Transverse colon (tissue), 4 donors: ENCODE results near the gene FAM193B. TPM values are rescaled to one million over a fixed set of nuclear protein-coding genes. Genes with fewer than 3 reads are reported as not detected.

Experiments used
- DNase-seq: peaks from one replicate; pipeline ENCODE4 v3.0.0-alpha.2; 2019
- H3K27ac ChIP-seq, 4 donors: fragments of 200-600 bp; sonication (generic); 2 replicates each; pipeline ENCODE4 v1.5.1; 2016 to 2018; ENCODE audit warnings: inconsistent platforms in 4 of 4
- H3K27me3 ChIP-seq: fragments of 200-600 bp; sonication (generic); 2 replicates; pipeline ENCODE4 v1.5.1; 2017; ENCODE audit warnings: inconsistent platforms
- H3K36me3 ChIP-seq, 4 donors: fragments of 200-600 bp; sonication (generic); 2 replicates each; pipeline ENCODE4 v1.5.1; 2017 to 2019; ENCODE audit warnings: inconsistent platforms in 4 of 4
- H3K4me1 ChIP-seq, 4 donors: fragments of 200-600 bp; sonication (generic); 2 replicates each; pipeline ENCODE4 v1.5.1; 2017 to 2020; ENCODE audit warnings: inconsistent platforms in 4 of 4
- H3K4me3 ChIP-seq, 4 donors: fragments of 200-600 bp; sonication (generic); 1 replicate in 1 of 4; 2 replicates in 3 of 4; pipeline versions ENCODE4 v1.5.1 to v1.6.1; 2017 to 2019; ENCODE audit warnings: inconsistent platforms in 4 of 4
- H3K9me3 ChIP-seq, 2 donors: fragments of 200-600 bp; sonication (generic); 2 replicates each; pipeline ENCODE4 v1.5.1; 2017 to 2019; ENCODE audit warnings: inconsistent platforms in 2 of 2
- CTCF ChIP-seq, 5 experiments: fragments of 200-600 bp in 3 of 5; fragments of 450-650 bp in 2 of 5; sonication (generic) in 3 of 5; IDR thresholded peaks; 1 replicate in 2 of 5; 2 replicates in 3 of 5; pipeline ENCODE4 v1.5.1; 2016 to 2017; ENCODE audit warnings: antibody characterized with exemption in 5 of 5, inconsistent platforms in 3 of 5, mild to moderate bottlenecking in 2 of 5, moderate library complexity in 1 of 5
- EP300 ChIP-seq: sonication (generic); formaldehyde crosslinking; IDR thresholded peaks from one replicate; pipeline ENCODE4 v1.6.1; 2017; ENCODE audit warnings: antibody characterized with exemption, low read depth
- POLR2A ChIP-seq: fragments of 450-650 bp; IDR thresholded peaks from one replicate; pipeline ENCODE4 v1.6.1; 2016; ENCODE audit warnings: antibody characterized with exemption, mild to moderate bottlenecking, moderate library complexity
- POLR2AphosphoS5 ChIP-seq, 3 donors: sonication (generic); formaldehyde crosslinking; IDR thresholded peaks; one replicate each; pipeline ENCODE4 v1.6.1; 2016; ENCODE audit warnings: antibody characterized with exemption in 3 of 3
- WGBS, 2 donors: methylation state at CpG; one replicate each; pipeline ENCODE4 v1.1.5; 2018; ENCODE audit warnings: low coverage in 1 of 2; 5-methylcytosine and 5-hydroxymethylcytosine counted together
- in situ Hi-C, 4 donors: fragments of 200-750 bp; cut with MboI; loops; one replicate each; pipeline versions ENCODE4 v1.15.0 to v1.15.1; 2017; ENCODE audit warnings: low sequenced_read_pairs in 3 of 4, low pct_ligation_motif_present in 1 of 4, low pct_unique_long_range_greater_than_20kb in 1 of 4
- intact Hi-C: fragments of 100-400 bp; cut with DNase I; formaldehyde crosslinking; loops from one replicate; pipeline ENCODE4 v1.15.1; 2023; ENCODE audit warnings: low total_unique reads
- total RNA-seq, 4 donors: library from RNA; depleted of rRNA; stranded (reverse); fragments of >200 nt; gene quantifications; one replicate each; pipeline ENCODE4 v1.1.0, GENCODE V29; 2016

FAM193B gene
- total RNA-seq, 4 donors from 2014 or later: 59.7 to 128 (median 63.5) TPM

GRCh38 chr5:177507165-177507564, 47.2 kb downstream of the FAM193B start:
- 69 to 80% methylated on average over 2 to 9 of the region's 9 CpGs for WGBS, 2 donors

GRCh38 chr5:177505075-177505474, 49.3 kb downstream of the FAM193B start:
- 93% methylated on average over 4 of the region's 4 CpGs; no CpG with 5 or more reads in 1 of the 2 donors for WGBS, 2 donors
- Histone ChIP-seq H3K4me1 (peaks cover 0 to 11% (median 4%) of the 10 kb centered on the region in 4 donors), H3K36me3 (no peaks in the 10 kb centered on the region), H3K4me3 (no peak overlapping the region), H3K27me3 (no peaks in the 10 kb centered on the region), H3K9me3 (no peaks in the 10 kb centered on the region), H3K27ac (no peak overlapping the region)
- TF ChIP-seq CTCF (IDR thresholded peaks at IDR 0.05) (no peak), POLR2AphosphoS5 (IDR thresholded peaks at IDR 0.05) (no peak), POLR2A (no peak), EP300 (no peak)
- no peak for DNase-seq
- intact Hi-C loops (no loop called here), in situ Hi-C loops (loop anchor here in 2 of 4 donors (10.0 to 25.0 kb wide), 2 partner anchors 110 to 118 kb away; partner anchors contain the start of gene SLC34A1 (in 1 of the 2))

More at GRCh38 chr5:177507165-177507564, 47.2 kb downstream of the FAM193B start:
- in situ Hi-C loops (loop anchor here in 2 of 4 donors (10.0 to 25.0 kb wide), 2 partner anchors 112 to 120 kb away; partner anchors contain the start of gene SLC34A1 (in 1 of the 2)), intact Hi-C loops (no loop called here)
- TF ChIP-seq POLR2A (no peak), POLR2AphosphoS5 (IDR thresholded peaks at IDR 0.05) (no peak), CTCF (IDR thresholded peaks at IDR 0.05) (no peak), EP300 (no peak)
- DNase-seq: no peak
- H3K27ac ChIP-seq: no peak overlapping the region
- peaks cover 0 to 13% (median 4%) of the 10 kb centered on the region in 4 donors for H3K36me3 ChIP-seq
- no peak overlapping the region for H3K4me3 ChIP-seq
- H3K27me3 ChIP-seq: no peaks in the 10 kb centered on the region
- H3K4me1 ChIP-seq: peaks cover 0 to 5% (median 0%) of the 10 kb centered on the region in 4 donors
- H3K9me3 ChIP-seq: no peaks in the 10 kb centered on the region

- TF ChIP-seq EP300 (no peak), POLR2A (no peak), POLR2AphosphoS5 (IDR thresholded peaks at IDR 0.05) (no peak), CTCF (IDR thresholded peaks at IDR 0.05) (no peak)
- Histone ChIP-seq H3K4me3 (no peak overlapping the region), H3K36me3 (no peaks in the 10 kb centered on the region), H3K9me3 (no peaks in the 10 kb centered on the region), H3K27ac (no peak overlapping the region), H3K27me3 (no peaks in the 10 kb centered on the region), H3K4me1 (peaks cover 0 to 8% (median 4%) of the 10 kb centered on the region in 4 donors)
- in situ Hi-C loops (loop anchor here in 2 of 4 donors (10.0 to 25.0 kb wide), 2 partner anchors 110 to 117 kb away; partner anchors contain the start of gene SLC34A1 (in 1 of the 2)), intact Hi-C loops (no loop called here)
- 87% methylated on average over 34 of the region's 47 CpGs; no CpG with 5 or more reads in 1 of the 2 donors for WGBS, 2 donors
- no peak for DNase-seq
Measured at GRCh38 chr5:177504086-177505056, 50.0 kb downstream of the FAM193B start.
